Kidney (tissue), 14 donors: ENCODE data around the gene PIEZO2. TPM values are rescaled to one million over a fixed set of nuclear protein-coding genes. Genes with fewer than 3 reads are reported as not detected.
"Not testable (repeated sequence)": the region's sequence is repeated elsewhere in the genome, so short reads cannot be mapped to it uniquely, and the experiment has no call there.

Experiments
- DNase-seq, 5 donors: peaks; one replicate each; pipeline ENCODE4 v3.0.0-alpha.2; 2013 to 2020
- FAIRE-seq: peaks from 2 replicates; lab custom pipeline; 2012; peaks lifted over from hg19 to GRCh38; lab: Jason Lieb, UNC
- H3K27ac ChIP-seq, 2 donors: one replicate each; pipeline ENCODE4 v1.7.0; 2013; ENCODE audit warnings: low read depth in 2 of 2, low read length in 2 of 2, inconsistent platforms in 1 of 2
- H3K27me3 ChIP-seq: one replicate; pipeline ENCODE4 v1.7.1; 2013; ENCODE audit warnings: low read length, inconsistent platforms; ENCODE audit not compliant: control insufficient read depth, insufficient read depth
- H3K36me3 ChIP-seq, 3 donors: one replicate each; pipeline versions ENCODE4 v1.7.0 to v1.7.1; 2013; ENCODE audit warnings: low read length in 3 of 3, control low read depth in 1 of 3, inconsistent platforms in 1 of 3; ENCODE audit not compliant: insufficient read depth in 3 of 3, control insufficient read depth in 2 of 3
- H3K4me1 ChIP-seq, 3 donors: one replicate each; pipeline versions ENCODE4 v1.7.0 to v1.7.1; 2013; ENCODE audit warnings: low read length in 3 of 3, inconsistent platforms in 1 of 3, low read depth in 1 of 3; ENCODE audit not compliant: control insufficient read depth in 2 of 3, insufficient read depth in 2 of 3
- H3K4me3 ChIP-seq, 3 donors: one replicate each; pipeline versions ENCODE4 v1.7.0 to v1.8.1; 2013; ENCODE audit warnings: low read length in 3 of 3, control low read depth in 1 of 3, inconsistent platforms in 1 of 3
- H3K9ac ChIP-seq, 3 donors: one replicate each; pipeline versions ENCODE4 v1.7.0 to v1.7.1; 2013; ENCODE audit warnings: low read length in 3 of 3, control low read depth in 1 of 3, inconsistent platforms in 1 of 3
- H3K9me3 ChIP-seq, 3 donors: one replicate each; pipeline versions ENCODE4 v1.7.0 to v1.7.1; 2013; ENCODE audit warnings: low read length in 3 of 3, control low read depth in 1 of 3, inconsistent platforms in 1 of 3; ENCODE audit not compliant: control insufficient read depth in 2 of 3, insufficient read depth in 1 of 3
- intact Hi-C: fragments of 100-400 bp; cut with DNase I; formaldehyde crosslinking; loops from one replicate; pipeline ENCODE4 v1.11.1; 2022
- polyA plus RNA-seq: library from polyadenylated mRNA; stranded (reverse); fragments of 350-450 nt; fragmentation: Illumina TruSeq; extraction: RNeasy Lipid Tissue Mini Kit (QIAGEN cat#74804); gene quantifications from one replicate; pipeline ENCODE4 v1.2.3, GENCODE V29; 2014; ENCODE audit warnings: low read depth, low replicate concordance; ENCODE audit not compliant: insufficient read depth
- total RNA-seq: library from RNA; stranded (reverse); fragmentation: NEBNext Ultra II Directional; extraction: Animal tissue kit (Norgen Biotek cat#: 25700); gene quantifications from one replicate; pipeline ENCODE4 v1.2.1, GENCODE V29; 2021
- TF ChIP-seq, protein P1 (sequence below): IDR thresholded peaks from 3 replicates; pipeline ENCODE4 v1.5.1; 2012; ENCODE audit warnings: mild to moderate bottlenecking, moderate library complexity, borderline replicate concordance; ENCODE audit not compliant: insufficient read depth; ENCODE audit errors: extremely low read depth
- donor health status: control.
- donor health status: control.
- donor health status: control.
- donor health status: control.
- donor health status: control.
- donor health status: DM: yes; HTN: yes; CAD: no.
- donor health status: Normal renal cell carcinoma (clear cell type).

PIEZO2 gene
- total and polyA plus RNA-seq, 2 donors from 2014 or later: 1.1 to 4.1 TPM

GRCh38 chr18:11134940-11135339 lies 14.4 kb downstream of the PIEZO2 start:
- no peak for DNase-seq
- H3K27me3 ChIP-seq: no peaks in the 10 kb centered on the region
- no peaks in the 10 kb centered on the region for H3K4me1 ChIP-seq
- TF ChIP-seq, protein P1, sequence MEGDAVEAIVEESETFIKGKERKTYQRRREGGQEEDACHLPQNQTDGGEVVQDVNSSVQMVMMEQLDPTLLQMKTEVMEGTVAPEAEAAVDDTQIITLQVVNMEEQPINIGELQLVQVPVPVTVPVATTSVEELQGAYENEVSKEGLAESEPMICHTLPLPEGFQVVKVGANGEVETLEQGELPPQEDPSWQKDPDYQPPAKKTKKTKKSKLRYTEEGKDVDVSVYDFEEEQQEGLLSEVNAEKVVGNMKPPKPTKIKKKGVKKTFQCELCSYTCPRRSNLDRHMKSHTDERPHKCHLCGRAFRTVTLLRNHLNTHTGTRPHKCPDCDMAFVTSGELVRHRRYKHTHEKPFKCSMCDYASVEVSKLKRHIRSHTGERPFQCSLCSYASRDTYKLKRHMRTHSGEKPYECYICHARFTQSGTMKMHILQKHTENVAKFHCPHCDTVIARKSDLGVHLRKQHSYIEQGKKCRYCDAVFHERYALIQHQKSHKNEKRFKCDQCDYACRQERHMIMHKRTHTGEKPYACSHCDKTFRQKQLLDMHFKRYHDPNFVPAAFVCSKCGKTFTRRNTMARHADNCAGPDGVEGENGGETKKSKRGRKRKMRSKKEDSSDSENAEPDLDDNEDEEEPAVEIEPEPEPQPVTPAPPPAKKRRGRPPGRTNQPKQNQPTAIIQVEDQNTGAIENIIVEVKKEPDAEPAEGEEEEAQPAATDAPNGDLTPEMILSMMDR: no peak
- H3K4me3 ChIP-seq: no peak overlapping the region
- no peaks in the 10 kb centered on the region for H3K9me3 ChIP-seq
- no peak overlapping the region for H3K9ac ChIP-seq
- no peak for FAIRE-seq
- no peak overlapping the region for H3K27ac ChIP-seq
- H3K36me3 ChIP-seq: no peaks in the 10 kb centered on the region
- intact Hi-C loops: no loop called here

GRCh38 chr18:11129059-11129458 lies 20.3 kb downstream of the PIEZO2 start:
- DNase-seq, H3K9me3 ChIP-seq, H3K36me3 ChIP-seq, intact Hi-C loops, FAIRE-seq, H3K27me3 ChIP-seq, H3K4me3 ChIP-seq, H3K4me1 ChIP-seq, H3K9ac ChIP-seq, H3K27ac ChIP-seq: not testable (repeated sequence)

GRCh38 chr18:11125492-11126315 lies 23.7 kb downstream of the PIEZO2 start:
- Histone ChIP-seq H3K4me3 (no peak overlapping the region), H3K27me3 (no peaks in the 10 kb centered on the region), H3K4me1 (peaks cover 0 to 5% (median 0%) of the 10 kb centered on the region in 3 donors), H3K9ac (no peak overlapping the region), H3K9me3 (peaks cover 0 to 3% (median 0%) of the 10 kb centered on the region in 3 donors), H3K27ac (no peak overlapping the region), H3K36me3 (no peaks in the 10 kb centered on the region)
- DNase-seq (no peak), FAIRE-seq (no peak)
- TF ChIP-seq, protein P1: no peak
- intact Hi-C loops: no loop called here

GRCh38 chr18:11124054-11124453 lies 25.3 kb downstream of the PIEZO2 start:
- H3K4me1 ChIP-seq: peaks cover 0 to 5% (median 0%) of the 10 kb centered on the region in 3 donors
- no peak overlapping the region for H3K9ac ChIP-seq
- DNase-seq (no peak), FAIRE-seq (no peak)
- H3K36me3 ChIP-seq: no peaks in the 10 kb centered on the region
- no peak overlapping the region for H3K4me3 ChIP-seq
- H3K27ac ChIP-seq: no peak overlapping the region
- no peaks in the 10 kb centered on the region for H3K27me3 ChIP-seq
- peaks cover 0 to 1% (median 0%) of the 10 kb centered on the region in 3 donors for H3K9me3 ChIP-seq
- TF ChIP-seq, protein P1: no peak
- intact Hi-C loops: no loop called here
